ENCODE measurements around the gene COL13A1.

- no peak for TF ChIP-seq CTCF (conservative IDR thresholded peaks at IDR 0.05; ENCODE audit: low read depth in 2 of 2)
- no peak for TF ChIP-seq EZH2phosphoT487 (IDR thresholded peaks at IDR 0.05; ENCODE audit: unreplicated experiment)
- no peak for TF ChIP-seq EZH2 (IDR thresholded peaks at IDR 0.05; ENCODE audit: low read depth, unreplicated experiment)
- no peak for TF ChIP-seq POLR2AphosphoS5 (IDR thresholded peaks at IDR 0.05; ENCODE audit: low read depth)
- TF ChIP-seq REST (IDR thresholded peaks at IDR 0.05; ENCODE audit: unreplicated experiment): no peak
- TF ChIP-seq ZNF114 (CRISPR knock-in tag; IDR thresholded peaks at IDR 0.05): no peak
- TF ChIP-seq ZNF331 (CRISPR knock-in tag; IDR thresholded peaks at IDR 0.05; ENCODE audit: low read depth): no peak
- no peak for TF ChIP-seq ETS1 (IDR thresholded peaks at IDR 0.05)
- no peak for TF ChIP-seq CREB1 (CRISPR knock-in tag; IDR thresholded peaks at IDR 0.05; ENCODE audit: low read depth)
Measured at GRCh38 chr10:69851306-69851705, 49.6 kb downstream of the COL13A1 start.
